ENCODE data around the gene TACC2.

The TACC2 gene

GRCh38 chr10:122124342-122124741 lies 135.4 kb downstream of the TACC2 start:
- no peaks in the 10 kb centered on the region for H3K9me3 ChIP-seq (ENCODE audit: control insufficient read depth, low read length)
- H3K4me1 ChIP-seq (ENCODE audit: control insufficient read depth, insufficient read depth, low read length) = peaks cover 22% of the 10 kb centered on the region
- no peaks in the 10 kb centered on the region for H3K27me3 ChIP-seq (ENCODE audit: control insufficient read depth, insufficient read depth, low read length)
- H3K4me3 ChIP-seq (ENCODE audit: low read length) = no peak overlapping the region
- H3K9ac ChIP-seq (ENCODE audit: low read length) = no peak overlapping the region
- H3K36me3 ChIP-seq (ENCODE audit: control insufficient read depth, insufficient read depth, low read length) = no peaks in the 10 kb centered on the region

- Histone ChIP-seq H3K27me3 (ENCODE audit: control insufficient read depth, insufficient read depth, low read length) (no peaks in the 10 kb centered on the region), H3K9ac (ENCODE audit: low read length) (no peak overlapping the region), H3K4me3 (ENCODE audit: low read length) (no peak overlapping the region), H3K9me3 (ENCODE audit: control insufficient read depth, low read length) (no peaks in the 10 kb centered on the region), H3K36me3 (ENCODE audit: control insufficient read depth, insufficient read depth, low read length) (no peaks in the 10 kb centered on the region), H3K4me1 (ENCODE audit: control insufficient read depth, insufficient read depth, low read length) (peaks cover 22% of the 10 kb centered on the region)
These were observed 135.8 kb downstream of the TACC2 start for GRCh38 chr10:122124808-122125207.

GRCh38 chr10:122126763-122127659 lies 138.0 kb downstream of the TACC2 start:
- Histone ChIP-seq H3K4me1 (ENCODE audit: control insufficient read depth, insufficient read depth, low read length) (peaks cover 22% of the 10 kb centered on the region), H3K27me3 (ENCODE audit: control insufficient read depth, insufficient read depth, low read length) (no peaks in the 10 kb centered on the region), H3K4me3 (ENCODE audit: low read length) (no peak overlapping the region), H3K36me3 (ENCODE audit: control insufficient read depth, insufficient read depth, low read length) (no peaks in the 10 kb centered on the region), H3K9ac (ENCODE audit: low read length) (peak overlapping the region; percentile 3), H3K9me3 (ENCODE audit: control insufficient read depth, low read length) (no peaks in the 10 kb centered on the region)

- Histone ChIP-seq H3K4me1 (ENCODE audit: control insufficient read depth, insufficient read depth, low read length) (peaks cover 22% of the 10 kb centered on the region), H3K4me3 (ENCODE audit: low read length) (no peak overlapping the region)
These were observed 139.0 kb downstream of the TACC2 start for GRCh38 chr10:122127943-122128342.

GRCh38 chr10:122128357-122128756 lies 139.4 kb downstream of the TACC2 start:
- H3K36me3 ChIP-seq (ENCODE audit: control insufficient read depth, insufficient read depth, low read length) = no peaks in the 10 kb centered on the region
- peak overlapping the region; percentile 3 for H3K9ac ChIP-seq (ENCODE audit: low read length)
- no peaks in the 10 kb centered on the region for H3K9me3 ChIP-seq (ENCODE audit: control insufficient read depth, low read length)
- H3K27me3 ChIP-seq (ENCODE audit: control insufficient read depth, insufficient read depth, low read length) = no peaks in the 10 kb centered on the region
- no peak overlapping the region for H3K4me3 ChIP-seq (ENCODE audit: low read length)
- peaks cover 22% of the 10 kb centered on the region for H3K4me1 ChIP-seq (ENCODE audit: control insufficient read depth, insufficient read depth, low read length)

More at GRCh38 chr10:122127943-122128342, 139.0 kb downstream of the TACC2 start:
- Histone ChIP-seq H3K9me3 (ENCODE audit: control insufficient read depth, low read length) (no peaks in the 10 kb centered on the region), H3K9ac (ENCODE audit: low read length) (peak overlapping the region; percentile 3), H3K36me3 (ENCODE audit: control insufficient read depth, insufficient read depth, low read length) (no peaks in the 10 kb centered on the region), H3K27me3 (ENCODE audit: control insufficient read depth, insufficient read depth, low read length) (no peaks in the 10 kb centered on the region)

- H3K9me3 ChIP-seq (ENCODE audit: control insufficient read depth, low read length) = no peaks in the 10 kb centered on the region
- peaks cover 22% of the 10 kb centered on the region for H3K4me1 ChIP-seq (ENCODE audit: control insufficient read depth, insufficient read depth, low read length)
- H3K27me3 ChIP-seq (ENCODE audit: control insufficient read depth, insufficient read depth, low read length) = no peaks in the 10 kb centered on the region
- H3K9ac ChIP-seq (ENCODE audit: low read length) = no peak overlapping the region
- H3K4me3 ChIP-seq (ENCODE audit: low read length) = no peak overlapping the region
- H3K36me3 ChIP-seq (ENCODE audit: control insufficient read depth, insufficient read depth, low read length) = no peaks in the 10 kb centered on the region
These were observed 141.6 kb downstream of the TACC2 start for GRCh38 chr10:122130474-122131110.

- Histone ChIP-seq H3K4me1 (ENCODE audit: control insufficient read depth, insufficient read depth, low read length) (peaks cover 11% of the 10 kb centered on the region), H3K4me3 (ENCODE audit: low read length) (no peak overlapping the region), H3K27me3 (ENCODE audit: control insufficient read depth, insufficient read depth, low read length) (no peaks in the 10 kb centered on the region), H3K36me3 (ENCODE audit: control insufficient read depth, insufficient read depth, low read length) (no peaks in the 10 kb centered on the region), H3K9ac (ENCODE audit: low read length) (no peak overlapping the region), H3K9me3 (ENCODE audit: control insufficient read depth, low read length) (no peaks in the 10 kb centered on the region)
These were observed 143.4 kb downstream of the TACC2 start for GRCh38 chr10:122132331-122132755.

- Histone ChIP-seq H3K9ac (ENCODE audit: low read length) (no peak overlapping the region), H3K36me3 (ENCODE audit: control insufficient read depth, insufficient read depth, low read length) (no peaks in the 10 kb centered on the region), H3K27me3 (ENCODE audit: control insufficient read depth, insufficient read depth, low read length) (no peaks in the 10 kb centered on the region)
These were observed 144.1 kb downstream of the TACC2 start for GRCh38 chr10:122132882-122133565.

GRCh38 chr10:122135251-122136025 lies 146.5 kb downstream of the TACC2 start:
- H3K9me3 ChIP-seq (ENCODE audit: control insufficient read depth, low read length) = no peaks in the 10 kb centered on the region
- no peaks in the 10 kb centered on the region for H3K27me3 ChIP-seq (ENCODE audit: control insufficient read depth, insufficient read depth, low read length)
- H3K36me3 ChIP-seq (ENCODE audit: control insufficient read depth, insufficient read depth, low read length) = no peaks in the 10 kb centered on the region
- H3K4me1 ChIP-seq (ENCODE audit: control insufficient read depth, insufficient read depth, low read length) = peaks cover 1% of the 10 kb centered on the region
- no peak overlapping the region for H3K9ac ChIP-seq (ENCODE audit: low read length)
- H3K4me3 ChIP-seq (ENCODE audit: low read length) = no peak overlapping the region

More at GRCh38 chr10:122132882-122133565, 144.1 kb downstream of the TACC2 start:
- Histone ChIP-seq H3K9me3 (ENCODE audit: control insufficient read depth, low read length) (no peaks in the 10 kb centered on the region), H3K4me1 (ENCODE audit: control insufficient read depth, insufficient read depth, low read length) (peaks cover 4% of the 10 kb centered on the region), H3K4me3 (ENCODE audit: low read length) (no peak overlapping the region)

GRCh38 chr10:122138831-122139625 lies 150.1 kb downstream of the TACC2 start:
- no peak overlapping the region for H3K4me3 ChIP-seq (ENCODE audit: low read length)

GRCh38 chr10:122139627-122140170 lies 150.7 kb downstream of the TACC2 start:
- H3K9me3 ChIP-seq (ENCODE audit: control insufficient read depth, low read length) = no peaks in the 10 kb centered on the region
- H3K4me1 ChIP-seq (ENCODE audit: control insufficient read depth, insufficient read depth, low read length) = peaks cover 19% of the 10 kb centered on the region
- peaks cover 2% of the 10 kb centered on the region for H3K36me3 ChIP-seq (ENCODE audit: control insufficient read depth, insufficient read depth, low read length)
- H3K27me3 ChIP-seq (ENCODE audit: control insufficient read depth, insufficient read depth, low read length) = no peaks in the 10 kb centered on the region
- no peak overlapping the region for H3K9ac ChIP-seq (ENCODE audit: low read length)
- no peak overlapping the region for H3K4me3 ChIP-seq (ENCODE audit: low read length)

More at GRCh38 chr10:122138831-122139625, 150.1 kb downstream of the TACC2 start:
- H3K9me3 ChIP-seq (ENCODE audit: control insufficient read depth, low read length) = no peaks in the 10 kb centered on the region
- H3K4me1 ChIP-seq (ENCODE audit: control insufficient read depth, insufficient read depth, low read length) = peaks cover 19% of the 10 kb centered on the region
- no peaks in the 10 kb centered on the region for H3K27me3 ChIP-seq (ENCODE audit: control insufficient read depth, insufficient read depth, low read length)
- H3K9ac ChIP-seq (ENCODE audit: low read length) = no peak overlapping the region
- H3K36me3 ChIP-seq (ENCODE audit: control insufficient read depth, insufficient read depth, low read length) = no peaks in the 10 kb centered on the region

Data from mucosa of stomach (tissue), 1 donor.